ENCODE results near the gene PTPRD.
"Not testable (repeated sequence)": the region's sequence is repeated elsewhere in the genome, so short reads cannot be mapped to it uniquely, and the experiment has no call there.

The PTPRD gene

GRCh38 chr9:9949368-9949767, 663.4 kb downstream of the PTPRD start:
- Histone ChIP-seq H3K79me2 (ENCODE audit: control insufficient read depth, insufficient read depth, low read length, unreplicated experiment) (no peaks in the 10 kb centered on the region), H3K36me3 (ENCODE audit: insufficient read depth, low read length) (no peaks in the 10 kb centered on the region), H3K27me3 (ENCODE audit: insufficient read depth, low read length) (no peaks in the 10 kb centered on the region)

GRCh38 chr9:9945966-9946365, 666.8 kb downstream of the PTPRD start:
- H3K4me1 ChIP-seq (ENCODE audit: control insufficient read depth, insufficient read depth, low read length, unreplicated experiment), result no peaks in the 10 kb centered on the region
- no peak overlapping the region for H3K4me3 ChIP-seq (ENCODE audit: low read depth, low read length)
- no peaks in the 10 kb centered on the region for H3K36me3 ChIP-seq (ENCODE audit: insufficient read depth, low read length)
- H3K79me2 ChIP-seq (ENCODE audit: control insufficient read depth, insufficient read depth, low read length, unreplicated experiment), result no peaks in the 10 kb centered on the region
- H3K27ac ChIP-seq (ENCODE audit: low read depth, low read length), result no peak overlapping the region
- H2AFZ ChIP-seq (ENCODE audit: low read length, unreplicated experiment), result no peak overlapping the region
- H3K27me3 ChIP-seq (ENCODE audit: insufficient read depth, low read length), result no peaks in the 10 kb centered on the region

More at GRCh38 chr9:9949368-9949767, 663.4 kb downstream of the PTPRD start:
- no peak overlapping the region for H2AFZ ChIP-seq (ENCODE audit: low read length, unreplicated experiment)
- H3K27ac ChIP-seq (ENCODE audit: low read depth, low read length), result no peak overlapping the region
- H3K4me1 ChIP-seq (ENCODE audit: control insufficient read depth, insufficient read depth, low read length, unreplicated experiment), result no peaks in the 10 kb centered on the region
- no peak overlapping the region for H3K4me3 ChIP-seq (ENCODE audit: low read depth, low read length)

- Histone ChIP-seq H3K79me2 (ENCODE audit: control insufficient read depth, insufficient read depth, low read length, unreplicated experiment) (no peaks in the 10 kb centered on the region), H3K27me3 (ENCODE audit: insufficient read depth, low read length) (no peaks in the 10 kb centered on the region), H3K27ac (ENCODE audit: low read depth, low read length) (no peak overlapping the region)
Measured at GRCh38 chr9:9942764-9943424, 669.9 kb downstream of the PTPRD start.

GRCh38 chr9:9938432-9938831, 674.4 kb downstream of the PTPRD start:
- no peak overlapping the region for H2AFZ ChIP-seq (ENCODE audit: low read length, unreplicated experiment)
- H3K4me1 ChIP-seq (ENCODE audit: control insufficient read depth, insufficient read depth, low read length, unreplicated experiment), result no peaks in the 10 kb centered on the region
- H3K79me2 ChIP-seq (ENCODE audit: control insufficient read depth, insufficient read depth, low read length, unreplicated experiment), result no peaks in the 10 kb centered on the region
- H3K36me3 ChIP-seq (ENCODE audit: insufficient read depth, low read length), result no peaks in the 10 kb centered on the region
- no peaks in the 10 kb centered on the region for H3K27me3 ChIP-seq (ENCODE audit: insufficient read depth, low read length)
- no peak overlapping the region for H3K27ac ChIP-seq (ENCODE audit: low read depth, low read length)
- H3K4me3 ChIP-seq (ENCODE audit: low read depth, low read length), result no peak overlapping the region

More at GRCh38 chr9:9942764-9943424, 669.9 kb downstream of the PTPRD start:
- H2AFZ ChIP-seq (ENCODE audit: low read length, unreplicated experiment), result no peak overlapping the region
- no peaks in the 10 kb centered on the region for H3K36me3 ChIP-seq (ENCODE audit: insufficient read depth, low read length)
- H3K4me1 ChIP-seq (ENCODE audit: control insufficient read depth, insufficient read depth, low read length, unreplicated experiment), result no peaks in the 10 kb centered on the region
- H3K4me3 ChIP-seq (ENCODE audit: low read depth, low read length), result no peak overlapping the region

GRCh38 chr9:9931464-9931863, 681.3 kb downstream of the PTPRD start:
- H3K36me3 ChIP-seq (ENCODE audit: insufficient read depth, low read length); H2AFZ ChIP-seq (ENCODE audit: low read length, unreplicated experiment); H3K4me3 ChIP-seq (ENCODE audit: low read depth, low read length); H3K27ac ChIP-seq (ENCODE audit: low read depth, low read length); H3K79me2 ChIP-seq (ENCODE audit: control insufficient read depth, insufficient read depth, low read length, unreplicated experiment); H3K27me3 ChIP-seq (ENCODE audit: insufficient read depth, low read length); H3K4me1 ChIP-seq (ENCODE audit: control insufficient read depth, insufficient read depth, low read length, unreplicated experiment): not testable (repeated sequence)

- H2AFZ ChIP-seq (ENCODE audit: low read length, unreplicated experiment), result no peak overlapping the region
- no peaks in the 10 kb centered on the region for H3K27me3 ChIP-seq (ENCODE audit: insufficient read depth, low read length)
- H3K4me3 ChIP-seq (ENCODE audit: low read depth, low read length), result peak overlapping the region; percentile 61
- H3K27ac ChIP-seq (ENCODE audit: low read depth, low read length), result no peak overlapping the region
- H3K4me1 ChIP-seq (ENCODE audit: control insufficient read depth, insufficient read depth, low read length, unreplicated experiment), result no peaks in the 10 kb centered on the region
- no peaks in the 10 kb centered on the region for H3K36me3 ChIP-seq (ENCODE audit: insufficient read depth, low read length)
- no peaks in the 10 kb centered on the region for H3K79me2 ChIP-seq (ENCODE audit: control insufficient read depth, insufficient read depth, low read length, unreplicated experiment)
Measured at GRCh38 chr9:9924376-9924775, 688.4 kb downstream of the PTPRD start.

GRCh38 chr9:9921805-9922204, 691.0 kb downstream of the PTPRD start:
- H3K36me3 ChIP-seq (ENCODE audit: insufficient read depth, low read length), result no peaks in the 10 kb centered on the region
- H3K4me1 ChIP-seq (ENCODE audit: control insufficient read depth, insufficient read depth, low read length, unreplicated experiment), result no peaks in the 10 kb centered on the region
- no peak overlapping the region for H2AFZ ChIP-seq (ENCODE audit: low read length, unreplicated experiment)
- no peak overlapping the region for H3K4me3 ChIP-seq (ENCODE audit: low read depth, low read length)
- H3K79me2 ChIP-seq (ENCODE audit: control insufficient read depth, insufficient read depth, low read length, unreplicated experiment), result no peaks in the 10 kb centered on the region
- H3K27ac ChIP-seq (ENCODE audit: low read depth, low read length), result no peak overlapping the region
- H3K27me3 ChIP-seq (ENCODE audit: insufficient read depth, low read length), result no peaks in the 10 kb centered on the region

- Histone ChIP-seq H3K36me3 (ENCODE audit: insufficient read depth, low read length) (no peaks in the 10 kb centered on the region), H3K79me2 (ENCODE audit: control insufficient read depth, insufficient read depth, low read length, unreplicated experiment) (no peaks in the 10 kb centered on the region), H3K27ac (ENCODE audit: low read depth, low read length) (no peak overlapping the region), H3K4me3 (ENCODE audit: low read depth, low read length) (no peak overlapping the region), H2AFZ (ENCODE audit: low read length, unreplicated experiment) (no peak overlapping the region), H3K4me1 (ENCODE audit: control insufficient read depth, insufficient read depth, low read length, unreplicated experiment) (no peaks in the 10 kb centered on the region), H3K27me3 (ENCODE audit: insufficient read depth, low read length) (no peaks in the 10 kb centered on the region)
Measured at GRCh38 chr9:9920425-9921060, 692.3 kb downstream of the PTPRD start.

GRCh38 chr9:9919174-9919775, 693.5 kb downstream of the PTPRD start:
- H3K4me1 ChIP-seq (ENCODE audit: control insufficient read depth, insufficient read depth, low read length, unreplicated experiment), result no peaks in the 10 kb centered on the region
- no peak overlapping the region for H3K27ac ChIP-seq (ENCODE audit: low read depth, low read length)
- H2AFZ ChIP-seq (ENCODE audit: low read length, unreplicated experiment), result no peak overlapping the region
- no peak overlapping the region for H3K4me3 ChIP-seq (ENCODE audit: low read depth, low read length)
- no peaks in the 10 kb centered on the region for H3K27me3 ChIP-seq (ENCODE audit: insufficient read depth, low read length)
- H3K36me3 ChIP-seq (ENCODE audit: insufficient read depth, low read length), result no peaks in the 10 kb centered on the region
- no peaks in the 10 kb centered on the region for H3K79me2 ChIP-seq (ENCODE audit: control insufficient read depth, insufficient read depth, low read length, unreplicated experiment)

- Histone ChIP-seq H2AFZ (ENCODE audit: low read length, unreplicated experiment) (no peak overlapping the region), H3K27ac (ENCODE audit: low read depth, low read length) (no peak overlapping the region), H3K79me2 (ENCODE audit: control insufficient read depth, insufficient read depth, low read length, unreplicated experiment) (no peaks in the 10 kb centered on the region), H3K36me3 (ENCODE audit: insufficient read depth, low read length) (no peaks in the 10 kb centered on the region), H3K27me3 (ENCODE audit: insufficient read depth, low read length) (no peaks in the 10 kb centered on the region), H3K4me3 (ENCODE audit: low read depth, low read length) (no peak overlapping the region), H3K4me1 (ENCODE audit: control insufficient read depth, insufficient read depth, low read length, unreplicated experiment) (no peaks in the 10 kb centered on the region)
Measured at GRCh38 chr9:9917400-9917799, 695.4 kb downstream of the PTPRD start.

GRCh38 chr9:9914174-9914573, 698.6 kb downstream of the PTPRD start:
- Histone ChIP-seq H3K4me3 (ENCODE audit: low read depth, low read length) (no peak overlapping the region), H3K4me1 (ENCODE audit: control insufficient read depth, insufficient read depth, low read length, unreplicated experiment) (no peaks in the 10 kb centered on the region), H3K27ac (ENCODE audit: low read depth, low read length) (no peak overlapping the region), H3K27me3 (ENCODE audit: insufficient read depth, low read length) (no peaks in the 10 kb centered on the region), H2AFZ (ENCODE audit: low read length, unreplicated experiment) (no peak overlapping the region), H3K79me2 (ENCODE audit: control insufficient read depth, insufficient read depth, low read length, unreplicated experiment) (no peaks in the 10 kb centered on the region), H3K36me3 (ENCODE audit: insufficient read depth, low read length) (no peaks in the 10 kb centered on the region)
